GM18520 (cell line): ENCODE measurements around the gene FMR1NB.

Source experiments
- ATAC-seq: cut with Tn5 transposase; IDR thresholded peaks from one replicate; pipeline ENCODE4 v1.9.1; 2021; ENCODE audit not compliant: unreplicated experiment

FMR1NB gene

DNA sequence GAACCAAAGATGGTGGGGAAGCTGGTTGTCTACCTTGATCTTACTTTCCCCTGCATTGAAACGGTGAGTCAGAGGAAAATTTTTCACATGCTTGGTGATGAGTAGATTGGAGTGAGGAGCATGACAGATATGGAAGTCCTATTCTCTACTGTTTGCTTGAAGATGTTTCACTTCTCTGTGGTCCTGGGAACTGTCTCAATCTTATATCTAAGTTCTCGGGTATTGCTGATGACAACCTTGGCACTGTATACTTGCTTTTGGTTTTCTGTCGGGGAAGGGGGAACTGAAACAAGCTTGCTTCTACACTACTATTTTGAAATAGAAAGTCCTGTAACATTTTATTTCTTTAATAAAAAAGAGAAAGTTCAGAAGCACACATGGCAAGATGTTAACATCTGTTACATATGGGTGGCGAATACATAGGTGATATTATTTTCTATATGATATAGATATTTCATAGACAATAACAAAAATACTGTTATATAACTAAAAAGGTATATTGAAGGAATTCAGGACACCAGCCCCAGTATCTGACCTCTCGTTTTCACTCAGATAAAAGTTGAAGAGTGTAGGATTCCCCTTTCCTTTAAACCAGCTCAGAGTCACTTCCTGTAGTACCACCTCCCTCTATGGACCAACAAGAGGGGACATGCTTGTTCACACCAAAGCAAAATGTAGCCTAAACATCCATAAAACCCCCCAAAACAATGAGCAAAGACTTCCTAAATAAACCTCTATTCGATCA is 88.8 kb downstream of the FMR1NB start:
- peak; percentile 87 for ATAC-seq

DNA sequence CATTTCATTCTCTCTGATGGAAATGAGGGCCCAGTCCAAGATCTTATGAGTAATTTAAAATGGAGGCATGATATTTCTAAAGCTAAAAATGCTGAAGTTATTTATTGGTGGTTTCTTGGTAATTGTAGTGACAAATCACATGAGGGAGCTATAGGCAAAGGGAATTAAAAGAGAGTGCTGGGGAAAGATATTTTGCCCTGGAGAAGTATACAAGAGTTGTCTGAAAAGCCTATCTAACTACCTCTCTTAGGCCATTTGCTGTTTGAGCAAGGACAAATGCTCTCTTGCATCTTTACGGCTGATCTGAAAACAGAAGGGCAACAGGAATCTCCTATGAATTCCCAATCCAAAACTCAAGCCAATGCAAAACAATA is 89.4 kb downstream of the FMR1NB start:
- ATAC-seq: no peak
